Inferior parietal cortex (tissue), 1 donor: ENCODE data around the gene TREML4.

ENCODE experiments used
- DNase-seq: peaks from one replicate; pipeline ENCODE4 v3.0.0-alpha.2; 2016; ENCODE audit errors: extremely low spot score

Gene TREML4

DNA sequence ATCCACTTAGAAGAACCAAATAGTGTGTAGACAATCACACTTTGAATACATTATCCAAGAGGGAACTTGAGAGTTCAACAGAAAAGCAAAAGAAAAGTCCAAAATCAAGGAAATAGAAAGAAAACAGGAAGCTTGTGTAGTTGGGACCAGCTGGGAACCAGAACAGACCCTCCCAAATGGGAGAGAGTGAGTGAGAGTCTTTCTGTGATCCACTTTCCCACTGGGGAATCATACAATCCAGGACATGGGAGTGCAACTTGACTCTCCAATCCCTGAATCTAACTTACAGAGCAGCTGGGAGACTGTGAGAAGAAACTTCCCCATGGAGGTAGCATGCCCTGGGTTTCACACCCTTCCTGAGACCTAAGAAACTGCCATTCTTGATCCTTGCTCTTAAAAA lies 27.0 kb downstream of the TREML4 start:
- DNase-seq = no peak

- no peak for DNase-seq
Measured at GRCh38 chr6:41255638-41256246, 27.6 kb downstream of the TREML4 start.

GRCh38 chr6:41256383-41256782 lies 28.2 kb downstream of the TREML4 start:
- DNase-seq = no peak

- no peak for DNase-seq
Measured at GRCh38 chr6:41257369-41258195, 29.4 kb downstream of the TREML4 start.

- no peak for DNase-seq
Measured at GRCh38 chr6:41258196-41258493, 30.0 kb downstream of the TREML4 start.

- no peak for DNase-seq
Measured at GRCh38 chr6:41262401-41262800, 34.3 kb downstream of the TREML4 start.

DNA sequence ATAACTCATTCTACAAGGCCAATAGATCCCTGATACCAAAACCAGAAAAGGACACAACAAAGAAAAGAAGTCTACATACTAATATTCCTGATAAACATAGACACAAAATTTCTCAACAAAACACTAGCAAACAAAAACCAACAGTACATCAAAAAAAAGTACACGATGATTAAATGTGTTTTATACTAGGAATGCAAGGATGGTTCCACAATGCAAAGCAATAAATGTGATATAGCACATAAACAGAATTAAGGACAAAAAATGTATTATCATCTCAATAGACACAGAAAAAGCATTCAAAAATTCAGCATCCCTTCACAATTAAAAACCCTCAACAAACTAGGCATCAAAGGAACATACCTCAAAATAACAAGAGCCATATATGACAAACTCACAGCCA lies 35.1 kb downstream of the TREML4 start:
- no peak for DNase-seq

- no peak for DNase-seq
Measured at GRCh38 chr6:41266541-41266940, 38.4 kb downstream of the TREML4 start.

DNA sequence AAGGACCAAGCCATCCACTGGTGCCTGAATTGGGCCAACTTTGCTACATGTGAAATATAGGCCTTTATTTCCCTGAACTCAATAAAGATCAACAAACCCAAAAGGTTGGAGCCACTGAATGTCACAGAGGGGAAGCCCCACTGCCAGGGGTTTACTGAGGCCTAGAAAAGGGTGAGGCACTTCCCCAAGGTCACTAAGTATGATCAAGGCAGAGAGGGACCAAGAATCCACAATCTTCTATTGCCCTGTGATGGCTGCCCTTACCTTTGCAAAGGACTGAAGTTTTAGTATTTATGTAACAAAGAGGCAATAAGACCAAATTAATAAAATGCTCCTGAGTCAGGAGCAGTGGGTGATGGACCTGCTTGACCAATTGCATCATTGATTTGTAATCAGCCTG lies 40.3 kb downstream of the TREML4 start:
- no peak for DNase-seq

DNA sequence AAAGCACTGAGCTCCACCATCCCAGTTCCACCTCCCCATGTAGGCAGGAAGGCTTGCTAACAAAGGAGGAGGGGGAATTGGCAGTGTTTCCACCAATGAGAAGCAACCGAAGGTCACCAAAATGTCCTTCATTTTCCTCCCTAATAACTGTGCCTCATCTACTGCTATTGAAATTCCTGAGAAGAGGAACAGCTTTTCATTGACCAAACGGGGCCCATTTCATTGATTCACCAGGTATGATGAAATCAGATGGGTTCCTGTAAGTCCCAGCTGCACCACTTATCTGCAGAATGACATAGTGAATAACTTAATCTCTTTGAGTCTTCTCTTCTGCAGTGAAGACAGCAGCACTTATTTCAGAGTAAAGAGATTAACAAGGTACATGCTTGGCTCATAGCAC lies 41.0 kb downstream of the TREML4 start:
- DNase-seq = no peak

DNA sequence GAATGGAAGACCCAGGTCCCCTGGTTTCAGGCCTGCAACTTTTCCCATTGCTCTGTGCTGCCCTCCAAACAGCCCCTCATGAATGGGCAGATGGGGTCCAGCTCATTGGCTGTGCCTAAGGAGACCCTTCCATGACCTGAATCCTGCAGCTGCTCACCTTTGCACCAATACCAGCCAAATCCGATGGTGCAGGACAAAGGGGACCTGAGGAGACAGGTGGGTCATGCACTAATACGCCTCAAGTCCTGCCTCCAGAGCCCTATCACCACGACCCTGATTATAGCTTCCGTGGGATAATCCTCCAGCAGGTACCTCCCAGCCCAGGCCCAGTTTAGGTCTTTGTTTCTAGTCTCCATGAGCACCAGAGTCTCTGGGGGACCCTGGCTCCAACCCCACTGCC lies 41.6 kb downstream of the TREML4 start:
- no peak for DNase-seq

- no peak for DNase-seq
Measured at GRCh38 chr6:41271901-41272395, 43.8 kb downstream of the TREML4 start.

- no peak for DNase-seq
Measured at GRCh38 chr6:41272591-41273240, 44.6 kb downstream of the TREML4 start.

DNA sequence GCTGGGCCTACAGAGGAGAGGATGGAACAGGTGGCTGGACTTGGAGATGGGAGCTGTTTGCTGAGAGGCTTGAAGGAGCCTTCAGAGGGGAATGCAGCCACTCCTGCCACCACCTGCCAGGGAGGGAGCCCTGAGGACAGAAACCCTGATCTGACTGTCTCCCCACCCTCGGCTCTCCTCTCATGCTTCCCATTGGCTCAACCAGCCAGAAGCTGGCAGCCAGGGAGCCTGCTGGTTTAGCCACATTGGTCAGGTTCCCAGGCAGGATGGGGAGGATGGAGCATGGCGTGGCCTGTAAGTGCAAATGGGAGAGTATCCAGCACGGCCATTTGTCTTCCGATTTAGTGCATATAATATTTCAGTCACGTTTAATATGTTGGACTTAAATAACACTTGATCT lies 45.6 kb downstream of the TREML4 start:
- DNase-seq = no peak

- DNase-seq = no peak
Measured at GRCh38 chr6:41274256-41274655, 46.1 kb downstream of the TREML4 start.

DNA sequence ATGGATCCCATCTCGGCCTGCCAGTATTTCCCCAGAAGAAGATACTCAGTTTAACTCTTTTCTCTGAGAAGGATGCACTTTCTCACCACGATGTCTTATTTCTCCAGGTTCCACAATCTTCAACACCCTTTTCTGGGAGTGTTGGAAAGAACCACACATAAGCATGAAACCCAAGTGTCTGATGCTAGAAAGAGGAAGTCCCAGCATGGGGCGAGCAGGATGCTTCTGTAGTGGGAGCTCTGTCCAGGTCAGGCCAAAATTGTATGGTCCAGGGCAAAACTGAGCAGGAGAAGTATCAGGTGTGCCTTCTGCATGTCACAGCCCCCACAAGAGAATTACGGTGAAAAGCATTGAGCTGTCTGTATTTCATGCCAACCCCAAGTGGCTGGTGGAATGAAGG lies 47.3 kb downstream of the TREML4 start:
- DNase-seq = no peak

- DNase-seq = no peak
Measured at GRCh38 chr6:41277605-41278004, 49.5 kb downstream of the TREML4 start.

- peak; percentile 54 for DNase-seq
Measured at GRCh38 chr6:41278699-41279405, 50.7 kb downstream of the TREML4 start.

DNA sequence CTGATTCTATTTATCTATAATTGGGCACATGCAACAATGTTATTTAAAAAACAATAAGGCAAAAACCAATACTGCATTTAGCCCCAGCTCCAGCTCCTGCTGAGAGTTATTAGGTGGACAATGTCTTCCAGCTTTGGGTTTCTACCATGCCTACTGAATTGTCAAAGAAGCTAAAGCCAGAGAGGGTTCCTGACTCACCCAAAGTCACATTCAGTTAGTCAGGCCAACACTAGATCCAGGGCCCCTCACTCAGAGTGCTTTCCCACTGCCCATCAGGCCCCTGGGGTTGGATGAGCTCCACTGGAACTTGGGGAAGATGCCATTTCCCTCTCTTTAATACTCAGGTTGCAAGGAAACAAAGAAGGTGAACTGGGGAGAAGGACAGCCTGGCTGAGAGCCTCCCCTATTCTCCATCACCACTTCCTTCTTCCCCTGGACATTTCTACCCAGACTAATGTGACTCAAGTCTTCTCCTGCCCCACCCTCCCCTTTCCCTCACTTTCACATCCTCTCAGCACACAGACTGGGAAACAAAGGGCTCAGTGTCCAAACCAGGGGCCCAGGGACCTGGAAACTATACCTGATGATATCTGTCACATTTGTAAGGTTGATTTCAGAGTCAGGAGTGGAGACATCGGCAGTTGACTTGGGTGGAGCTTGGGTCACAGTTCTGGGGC lies 52.4 kb downstream of the TREML4 start:
- DNase-seq = no peak

- DNase-seq = no peak
Measured at GRCh38 chr6:41283600-41283999, 55.5 kb downstream of the TREML4 start.

DNA sequence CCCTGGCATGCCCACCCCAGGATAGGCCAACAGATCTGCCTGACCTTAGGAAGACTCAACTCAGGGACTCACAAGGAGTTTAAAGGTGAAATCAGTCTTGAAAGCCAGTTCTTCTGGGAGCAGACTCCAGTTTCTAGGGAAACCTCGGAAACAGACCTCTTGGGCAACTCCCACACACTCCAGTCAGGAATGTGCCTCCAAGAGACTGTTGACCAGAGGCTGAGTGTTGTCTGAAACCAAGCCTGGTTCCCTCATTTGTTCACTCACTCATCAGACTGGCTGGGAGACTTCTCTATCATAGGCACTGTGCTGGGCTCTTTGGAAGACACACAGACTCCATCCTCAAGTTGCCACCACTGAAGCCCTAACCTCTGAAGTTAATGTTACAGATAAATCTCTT lies 56.6 kb downstream of the TREML4 start:
- DNase-seq = no peak
